ENCODE data around the gene FLT4.

DNA sequence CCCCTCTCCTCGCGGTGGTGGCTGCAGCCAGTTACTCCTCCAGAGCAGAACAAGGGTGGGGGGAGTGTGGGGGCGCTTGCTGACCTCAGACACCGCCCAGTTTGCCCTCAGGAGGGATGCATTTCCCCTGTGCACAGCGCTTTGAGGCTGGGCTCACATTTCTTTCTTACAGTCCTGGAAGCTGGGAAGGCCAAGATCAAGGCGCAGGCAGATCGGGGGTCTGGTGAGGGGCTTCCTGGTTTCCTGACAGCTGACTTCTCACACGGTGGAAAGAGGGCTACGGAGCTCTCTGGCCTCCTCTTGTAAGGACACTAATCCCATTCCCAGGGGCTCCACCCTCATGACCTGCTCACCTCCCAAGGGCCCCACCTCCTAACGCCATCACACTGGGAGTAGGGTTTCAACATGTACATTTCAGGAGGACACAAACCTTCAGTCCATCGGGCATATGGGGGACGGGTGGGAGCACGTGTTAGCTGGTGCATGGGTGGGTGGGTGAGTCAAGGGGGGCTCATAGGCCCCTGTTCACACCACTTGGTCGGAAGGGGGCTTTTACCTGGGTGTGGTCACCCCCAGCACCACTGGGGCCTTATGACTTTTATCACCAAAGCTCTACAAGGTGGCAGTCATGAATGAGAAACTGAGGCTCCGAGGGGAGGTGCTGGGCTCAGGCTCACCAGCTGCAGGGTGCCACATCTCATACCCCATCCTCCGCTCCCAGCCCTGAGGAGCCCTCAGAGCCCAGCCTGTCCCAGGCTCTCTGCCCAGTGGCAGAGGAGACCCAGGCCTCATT is 50.4 kb downstream of the FLT4 start:
- TF ChIP-seq CTCF (IDR thresholded peaks at IDR 0.05) (no peak), POLR2A (IDR thresholded peaks at IDR 0.05) (no peak)

Data from right lobe of liver (tissue), 4 donors.